DND-41 (cell line): Measurements from ENCODE around the gene FXYD6.
A peak's percentile ranks its signal among the peaks of the same experiment; 100 is the strongest.

Source experiments
- ATAC-seq: fragments of 200-7000 bp; cut with Tn5 transposase; 3 replicates; pipeline ENCODE4 v1.9.1; 2021; ENCODE audit warnings: low read depth; ENCODE audit not compliant: insufficient read depth
- DNase-seq: peaks from one replicate; pipeline ENCODE4 v3.0.0-alpha.2; 2020
- H2AFZ ChIP-seq: 2 replicates; pipeline ENCODE4 v1.6.0; 2012; ENCODE audit warnings: low read depth, low read length
- H3K27ac ChIP-seq: 2 replicates; pipeline ENCODE4 v1.5.1; 2012; ENCODE audit warnings: low read length, inconsistent platforms
- H3K27me3 ChIP-seq: fragments of 200-600 bp; sonication (generic); 2 replicates; pipeline ENCODE4 v1.6.0; 2012; ENCODE audit warnings: low read length, mild to moderate bottlenecking, inconsistent platforms; ENCODE audit not compliant: insufficient read depth, poor library complexity
- H3K36me3 ChIP-seq: 2 replicates; pipeline ENCODE4 v1.5.1; 2012; ENCODE audit warnings: low read length, inconsistent platforms; ENCODE audit not compliant: insufficient read depth
- H3K4me1 ChIP-seq: 2 replicates; pipeline ENCODE4 v1.5.1; 2012; ENCODE audit warnings: mild to moderate bottlenecking, low read length; ENCODE audit not compliant: insufficient read depth
- H3K4me2 ChIP-seq: 2 replicates; pipeline ENCODE4 v1.6.0; 2012; ENCODE audit warnings: mild to moderate bottlenecking, moderate library complexity, low read length, inconsistent platforms; ENCODE audit not compliant: insufficient read depth
- H3K4me3 ChIP-seq, 2 experiments: fragments of 200-600 bp in 1 of 2; shearing (Covaris generic) in 1 of 2; 2 replicates each; pipeline ENCODE4 v1.5.1; 2012 to 2016; ENCODE audit warnings: inconsistent platforms in 2 of 2, low read length in 2 of 2, mild to moderate bottlenecking in 2 of 2, low read depth in 1 of 2, moderate library complexity in 1 of 2
- H3K79me2 ChIP-seq: 2 replicates; pipeline ENCODE4 v1.6.0; 2012; ENCODE audit warnings: low read length, inconsistent platforms; ENCODE audit not compliant: insufficient read depth
- H3K9ac ChIP-seq: 2 replicates; pipeline ENCODE4 v1.6.0; 2012; ENCODE audit warnings: low read depth, mild to moderate bottlenecking, inconsistent platforms, low read length, moderate library complexity
- H3K9me3 ChIP-seq: 2 replicates; pipeline ENCODE4 v1.5.1; 2012; ENCODE audit warnings: low read length, moderate library complexity, mild to moderate bottlenecking, inconsistent platforms; ENCODE audit not compliant: insufficient read depth, severe bottlenecking
- H4K20me1 ChIP-seq: 2 replicates; pipeline ENCODE4 v1.6.0; 2012; ENCODE audit warnings: low read length; ENCODE audit not compliant: insufficient read depth
- EZH2 ChIP-seq: IDR thresholded peaks from 3 replicates; pipeline ENCODE4 v1.6.1; 2012; ENCODE audit warnings: borderline replicate concordance, low read depth, mild to moderate bottlenecking, moderate library complexity, low read length, inconsistent platforms; ENCODE audit not compliant: severe bottlenecking
- TF ChIP-seq, protein P1 (sequence below): IDR thresholded peaks from 2 replicates; pipeline ENCODE4 v1.5.1; 2012; ENCODE audit warnings: borderline replicate concordance, low read length, moderate library complexity, mild to moderate bottlenecking; ENCODE audit not compliant: poor library complexity, severe bottlenecking; ENCODE audit errors: extremely low read depth

Gene FXYD6

DNA sequence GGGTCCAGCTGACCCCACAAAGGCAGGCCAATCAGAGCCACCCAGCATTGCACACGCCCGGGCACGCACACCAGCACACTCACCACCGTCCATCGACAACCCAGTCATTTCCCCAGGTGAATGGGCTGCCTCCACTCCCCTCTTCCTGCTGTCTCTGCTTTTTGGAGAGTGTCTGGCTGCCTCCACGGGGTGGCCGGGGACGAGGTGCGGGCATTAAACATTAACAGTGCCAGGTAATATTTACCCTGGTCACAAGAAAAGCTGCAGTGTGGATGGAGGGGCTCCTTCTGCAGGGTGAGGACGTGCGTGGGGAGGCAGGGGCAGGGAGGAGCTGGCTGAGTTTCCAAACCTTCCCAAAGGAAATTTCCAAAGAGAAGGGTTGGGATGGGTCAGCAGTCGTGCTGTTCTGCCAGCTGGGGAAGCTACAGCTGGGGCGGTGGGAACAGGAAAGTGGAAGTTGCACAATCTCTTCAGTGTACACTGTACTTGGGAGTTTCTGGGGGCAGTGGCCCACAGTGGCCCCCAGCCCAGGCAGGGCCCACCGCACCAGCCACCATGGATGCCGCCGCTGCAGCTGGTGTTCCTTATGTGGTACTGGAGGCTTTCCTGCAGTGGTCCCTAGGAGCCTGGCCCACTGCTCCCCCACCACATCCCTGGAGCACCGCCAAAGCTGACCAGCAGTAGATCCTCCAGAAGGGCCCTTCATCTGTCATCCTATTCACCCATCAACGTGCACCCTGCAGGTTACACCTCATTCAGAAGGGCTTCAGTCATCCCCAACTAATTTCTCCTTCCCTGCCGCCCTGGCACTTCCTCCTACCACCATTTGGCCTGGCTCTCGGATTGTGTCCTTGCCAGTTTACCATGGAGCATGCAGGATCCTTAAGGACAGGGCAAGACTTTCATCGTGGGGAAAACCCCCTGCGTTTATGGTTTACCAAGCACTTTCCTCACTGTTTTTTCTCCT lies 51.6 kb downstream of the FXYD6 start, which contains the start of gene FXYD2:
Gene FXYD2, minus strand, starts transcription at position 174 of the 967 bp plus-strand sequence. Its CDS starts 66 bp downstream, at position 108.
- peak within 1 kb of the TSS; percentile 46; the same call in 1 of the 2 replicates for H2AFZ ChIP-seq
- no peaks in the 10 kb centered on the region for H3K9me3 ChIP-seq
- H3K27ac ChIP-seq: peak within 1 kb of the TSS; percentile 97
- peak within 1 kb of the TSS; percentile 82 for H3K9ac ChIP-seq
- ATAC-seq (peak; percentile 2; the same call in 1 of the 3 replicates), DNase-seq (peak; percentile 69)
- peak within 1 kb of the TSS; percentile 12 to 53; a peak in 3 of 4 replicates for H3K4me3 ChIP-seq
- peaks cover 69% of the 10 kb centered on the region for H3K79me2 ChIP-seq
- no peaks in the 10 kb centered on the region for H4K20me1 ChIP-seq
- H3K36me3 ChIP-seq: peaks cover 43% of the 10 kb centered on the region
- H3K4me1 ChIP-seq: peaks cover 86% of the 10 kb centered on the region
- H3K27me3 ChIP-seq: no peaks in the 10 kb centered on the region
- TF ChIP-seq EZH2: no peak
- TF ChIP-seq, protein P1, sequence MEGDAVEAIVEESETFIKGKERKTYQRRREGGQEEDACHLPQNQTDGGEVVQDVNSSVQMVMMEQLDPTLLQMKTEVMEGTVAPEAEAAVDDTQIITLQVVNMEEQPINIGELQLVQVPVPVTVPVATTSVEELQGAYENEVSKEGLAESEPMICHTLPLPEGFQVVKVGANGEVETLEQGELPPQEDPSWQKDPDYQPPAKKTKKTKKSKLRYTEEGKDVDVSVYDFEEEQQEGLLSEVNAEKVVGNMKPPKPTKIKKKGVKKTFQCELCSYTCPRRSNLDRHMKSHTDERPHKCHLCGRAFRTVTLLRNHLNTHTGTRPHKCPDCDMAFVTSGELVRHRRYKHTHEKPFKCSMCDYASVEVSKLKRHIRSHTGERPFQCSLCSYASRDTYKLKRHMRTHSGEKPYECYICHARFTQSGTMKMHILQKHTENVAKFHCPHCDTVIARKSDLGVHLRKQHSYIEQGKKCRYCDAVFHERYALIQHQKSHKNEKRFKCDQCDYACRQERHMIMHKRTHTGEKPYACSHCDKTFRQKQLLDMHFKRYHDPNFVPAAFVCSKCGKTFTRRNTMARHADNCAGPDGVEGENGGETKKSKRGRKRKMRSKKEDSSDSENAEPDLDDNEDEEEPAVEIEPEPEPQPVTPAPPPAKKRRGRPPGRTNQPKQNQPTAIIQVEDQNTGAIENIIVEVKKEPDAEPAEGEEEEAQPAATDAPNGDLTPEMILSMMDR: no peak
- H3K4me2 ChIP-seq: peak within 1 kb of the TSS; percentile 64

DNA sequence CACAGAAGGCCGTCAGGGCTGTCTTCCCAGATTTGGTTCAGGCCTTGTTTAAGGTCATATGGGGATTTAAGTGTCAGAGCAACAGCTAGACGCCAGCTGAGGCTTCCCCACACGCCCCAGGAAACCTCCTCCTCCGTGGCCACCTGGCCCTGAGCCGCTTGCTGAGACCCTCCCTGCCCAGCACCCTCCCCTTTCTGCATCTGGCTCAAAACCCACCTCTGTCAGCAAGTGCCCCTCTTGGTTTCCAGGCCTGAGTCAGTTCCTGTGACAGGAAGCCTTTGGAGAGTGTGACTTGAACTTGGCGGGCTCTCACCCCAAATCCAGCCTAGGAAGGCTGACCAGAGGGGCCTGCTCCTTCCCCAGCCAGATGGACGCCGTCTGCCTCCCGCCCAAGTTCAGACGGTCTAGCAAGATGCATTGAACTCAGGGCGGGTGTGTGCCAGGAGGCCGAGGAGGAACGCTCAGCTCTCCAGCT lies 52.5 kb downstream of the FXYD6 start:
- Histone ChIP-seq H3K9ac (peak overlapping the region; percentile 82), H3K4me3 (peak overlapping the region; percentile 12 to 53; a peak in 3 of 4 replicates), H2AFZ (peak overlapping the region; percentile 46; the same call in 1 of the 2 replicates), H3K27ac (peak overlapping the region; percentile 97), H3K4me2 (peak overlapping the region; percentile 64), H4K20me1 (no peaks in the 10 kb centered on the region), H3K9me3 (no peaks in the 10 kb centered on the region), H3K79me2 (peaks cover 68% of the 10 kb centered on the region), H3K27me3 (no peaks in the 10 kb centered on the region), H3K4me1 (peaks cover 86% of the 10 kb centered on the region), H3K36me3 (peaks cover 51% of the 10 kb centered on the region)
- peak; percentile 96 for DNase-seq
- ATAC-seq: peak; percentile 53
- TF ChIP-seq, protein P1: no peak
- no peak for TF ChIP-seq EZH2

DNA sequence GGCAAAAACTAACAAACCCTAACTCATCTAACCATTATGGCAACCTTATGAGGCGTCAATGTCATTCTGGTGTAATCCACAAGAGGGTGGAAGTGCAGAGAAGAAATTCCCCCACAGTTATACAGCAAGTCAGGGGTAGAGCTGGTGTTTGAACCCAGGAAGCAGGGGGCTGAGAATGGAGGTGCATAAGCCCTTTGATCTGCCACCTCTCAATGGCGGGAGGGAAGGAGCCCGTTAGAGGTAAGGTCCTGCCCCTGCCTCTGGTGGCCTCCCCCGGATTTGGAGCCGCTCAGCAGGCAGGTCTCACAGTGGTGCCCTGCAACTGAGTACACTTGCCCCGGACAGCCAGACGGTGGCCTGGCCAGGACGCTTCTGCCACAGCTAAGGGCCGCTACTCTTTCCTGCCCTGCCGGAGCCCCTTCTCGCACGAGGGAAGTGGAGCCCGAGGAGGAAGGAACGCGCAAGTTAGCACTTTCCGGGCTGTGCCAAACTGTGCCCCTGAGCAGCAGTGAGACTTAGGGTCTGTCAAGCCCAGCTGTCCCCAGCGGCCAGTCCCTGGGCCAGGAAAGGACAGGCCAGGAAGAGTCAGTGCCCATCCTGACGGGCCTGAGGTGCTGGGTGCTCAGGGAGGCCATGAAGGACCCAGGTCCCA lies 53.0 kb downstream of the FXYD6 start:
- H3K9me3 ChIP-seq: no peaks in the 10 kb centered on the region
- H3K27ac ChIP-seq: peak overlapping the region; percentile 97
- no peaks in the 10 kb centered on the region for H4K20me1 ChIP-seq
- ATAC-seq: peak; percentile 54
- H3K4me2 ChIP-seq: peak overlapping the region; percentile 64
- peaks cover 57% of the 10 kb centered on the region for H3K36me3 ChIP-seq
- peaks cover 86% of the 10 kb centered on the region for H3K4me1 ChIP-seq
- peak overlapping the region; percentile 46; the same call in 1 of the 2 replicates for H2AFZ ChIP-seq
- TF ChIP-seq EZH2: no peak
- TF ChIP-seq, protein P1: peak; percentile 87
- peak overlapping the region in 1 of 2 experiments; percentile 53; a peak in 3 of 4 replicates for H3K4me3 ChIP-seq
- DNase-seq: peak; percentile 88
- H3K79me2 ChIP-seq: peaks cover 65% of the 10 kb centered on the region
- no peaks in the 10 kb centered on the region for H3K27me3 ChIP-seq
- peak overlapping the region; percentile 82 for H3K9ac ChIP-seq
